ENCODE measurements around the gene RPS26. TPM values are rescaled to one million over a fixed set of nuclear protein-coding genes. Genes with fewer than 3 reads are reported as not detected.
"Not testable (repeated sequence)": the region's sequence is repeated elsewhere in the genome, so short reads cannot be mapped to it uniquely, and the experiment has no call there.

RPS26 gene
- total RNA-seq, 2 experiments from 2014 or later = 74.6 to 600 TPM

DNA sequence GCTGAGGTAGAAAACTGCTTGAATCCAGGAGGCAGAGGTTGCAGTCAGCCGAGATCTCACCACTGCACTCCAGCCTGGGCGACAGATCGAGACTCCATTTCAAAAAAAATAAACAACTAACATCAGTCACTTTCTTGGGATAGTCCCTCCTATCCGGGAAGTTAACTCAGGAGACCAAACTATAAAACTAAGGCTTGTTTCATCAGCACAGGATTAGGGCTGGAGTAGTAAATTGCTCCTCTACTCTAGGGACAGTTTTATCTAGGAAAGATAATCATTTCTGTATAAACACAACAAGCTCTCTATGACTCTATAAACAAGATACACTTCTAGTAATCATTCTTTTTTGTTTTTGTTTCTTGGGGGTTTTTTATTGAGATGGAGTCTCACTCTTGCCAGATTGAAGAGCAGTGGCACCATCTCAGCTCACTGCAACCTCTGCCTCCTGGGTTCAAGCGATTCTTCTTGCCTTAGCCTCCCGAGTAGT is 11.7 kb downstream of the RPS26 start:
- H3K9me3 ChIP-seq (ENCODE audit: low read length) = no peaks in the 10 kb centered on the region
- no peak overlapping the region for H2AFZ ChIP-seq (ENCODE audit: low read length)
- H4K20me1 ChIP-seq (ENCODE audit: insufficient read depth, low read length) = no peaks in the 10 kb centered on the region
- H3K36me3 ChIP-seq (ENCODE audit: insufficient read depth, low read length) = no peaks in the 10 kb centered on the region
- H3K4me2 ChIP-seq (ENCODE audit: low read length) = no peak overlapping the region
- ChIA-PET CTCF (ENCODE audit: unreplicated experiment) (no interaction called here), POLR2A (interaction anchor here (0.7 to 1.4 kb wide), 4 partner anchors 9 to 666 kb away, joined by 3 to 7 read pairs (median 4); no protein-coding TSS in a partner anchor)
- no peak overlapping the region for H3K4me3 ChIP-seq (ENCODE audit: low read depth, low read length, poor library complexity, severe bottlenecking)
- no peaks in the 10 kb centered on the region for H3K4me1 ChIP-seq (ENCODE audit: insufficient read depth, low read length, poor library complexity, severe bottlenecking)
- DNase-seq (ENCODE audit: low spot score) = no peak
- TF ChIP-seq, protein P1, sequence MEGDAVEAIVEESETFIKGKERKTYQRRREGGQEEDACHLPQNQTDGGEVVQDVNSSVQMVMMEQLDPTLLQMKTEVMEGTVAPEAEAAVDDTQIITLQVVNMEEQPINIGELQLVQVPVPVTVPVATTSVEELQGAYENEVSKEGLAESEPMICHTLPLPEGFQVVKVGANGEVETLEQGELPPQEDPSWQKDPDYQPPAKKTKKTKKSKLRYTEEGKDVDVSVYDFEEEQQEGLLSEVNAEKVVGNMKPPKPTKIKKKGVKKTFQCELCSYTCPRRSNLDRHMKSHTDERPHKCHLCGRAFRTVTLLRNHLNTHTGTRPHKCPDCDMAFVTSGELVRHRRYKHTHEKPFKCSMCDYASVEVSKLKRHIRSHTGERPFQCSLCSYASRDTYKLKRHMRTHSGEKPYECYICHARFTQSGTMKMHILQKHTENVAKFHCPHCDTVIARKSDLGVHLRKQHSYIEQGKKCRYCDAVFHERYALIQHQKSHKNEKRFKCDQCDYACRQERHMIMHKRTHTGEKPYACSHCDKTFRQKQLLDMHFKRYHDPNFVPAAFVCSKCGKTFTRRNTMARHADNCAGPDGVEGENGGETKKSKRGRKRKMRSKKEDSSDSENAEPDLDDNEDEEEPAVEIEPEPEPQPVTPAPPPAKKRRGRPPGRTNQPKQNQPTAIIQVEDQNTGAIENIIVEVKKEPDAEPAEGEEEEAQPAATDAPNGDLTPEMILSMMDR (conservative IDR thresholded peaks at IDR 0.05; ENCODE audit: low read length) = no peak
- TF ChIP-seq EZH2phosphoT487 (IDR thresholded peaks at IDR 0.05; ENCODE audit: borderline replicate concordance, low read depth, low read length) = no peak
- intact Hi-C loops (cut with micrococcal nuclease; ENCODE audit: unreplicated experiment) = no loop called here
- no peak overlapping the region for H3K27ac ChIP-seq (ENCODE audit: low read depth, low read length, poor library complexity, severe bottlenecking)
- no peaks in the 10 kb centered on the region for H3K79me2 ChIP-seq (ENCODE audit: insufficient read depth, low read depth, low read length)
- BruUV-seq (replicated peaks) = no TSS peak
- no peaks in the 10 kb centered on the region for H3K9me2 ChIP-seq (ENCODE audit: insufficient read depth, low read length)

DNA sequence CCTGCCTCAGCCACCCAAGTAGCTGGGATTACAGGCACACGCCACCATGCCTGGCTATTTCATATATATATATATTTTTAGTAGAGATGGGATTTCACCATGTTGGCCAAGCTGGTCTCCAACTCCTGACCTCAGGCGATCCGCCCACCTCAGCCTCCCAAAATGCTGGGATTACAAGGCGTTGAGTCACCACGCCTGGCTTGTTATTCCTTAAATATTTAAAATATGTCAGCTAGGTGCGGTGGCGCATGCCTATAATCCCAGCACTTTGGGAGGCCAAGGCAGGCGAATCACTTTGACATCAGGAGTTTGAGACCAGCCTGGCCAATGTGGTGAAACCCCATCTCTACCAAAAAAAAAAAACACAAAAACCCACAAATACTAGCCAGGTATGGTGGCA is 18.2 kb downstream of the RPS26 start:
- H3K4me1 ChIP-seq (ENCODE audit: insufficient read depth, low read length, poor library complexity, severe bottlenecking); H3K79me2 ChIP-seq (ENCODE audit: insufficient read depth, low read depth, low read length); H3K4me3 ChIP-seq (ENCODE audit: low read depth, low read length, poor library complexity, severe bottlenecking); H3K36me3 ChIP-seq (ENCODE audit: insufficient read depth, low read length); BruUV-seq (replicated peaks); H4K20me1 ChIP-seq (ENCODE audit: insufficient read depth, low read length); H2AFZ ChIP-seq (ENCODE audit: low read length); DNase-seq (ENCODE audit: low spot score); H3K9me2 ChIP-seq (ENCODE audit: insufficient read depth, low read length); H3K27ac ChIP-seq (ENCODE audit: low read depth, low read length, poor library complexity, severe bottlenecking); H3K9me3 ChIP-seq (ENCODE audit: low read length); CTCF ChIA-PET (ENCODE audit: unreplicated experiment); H3K4me2 ChIP-seq (ENCODE audit: low read length): not testable (repeated sequence)
- POLR2A ChIA-PET = interaction anchor here (0.7 kb wide), 1 partner anchor 128 kb away, joined by 3 read pairs; no protein-coding TSS in a partner anchor
- intact Hi-C loops (cut with micrococcal nuclease; ENCODE audit: unreplicated experiment) = loop anchor here (5.0 kb wide), 1 partner anchor 37 kb away; no protein-coding TSS in a partner anchor

DNA sequence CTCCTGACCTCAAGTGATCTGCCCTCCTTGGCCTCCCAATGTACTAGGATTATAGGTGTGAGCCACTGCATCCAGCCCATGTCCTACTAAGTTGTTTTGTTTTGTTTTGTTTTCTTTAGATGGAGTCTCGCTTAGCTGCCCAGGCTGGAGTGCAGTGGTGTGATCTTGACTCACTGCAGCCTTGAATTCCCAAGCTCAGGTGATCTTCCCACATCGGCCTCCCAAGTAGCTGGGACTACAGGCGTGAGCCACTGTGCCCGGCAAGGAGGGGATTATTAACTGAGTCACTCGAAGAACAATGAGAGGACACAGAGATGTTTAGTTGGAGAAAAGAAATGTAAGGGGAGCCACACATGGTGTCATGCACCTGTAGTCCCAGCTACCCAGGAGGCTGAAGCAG is 20.3 kb downstream of the RPS26 start:
- Histone ChIP-seq H2AFZ (ENCODE audit: low read length) (no peak overlapping the region), H3K79me2 (ENCODE audit: insufficient read depth, low read depth, low read length) (no peaks in the 10 kb centered on the region), H3K27ac (ENCODE audit: low read depth, low read length, poor library complexity, severe bottlenecking) (no peak overlapping the region), H3K9me2 (ENCODE audit: insufficient read depth, low read length) (no peaks in the 10 kb centered on the region), H3K36me3 (ENCODE audit: insufficient read depth, low read length) (no peaks in the 10 kb centered on the region), H3K4me3 (ENCODE audit: low read depth, low read length, poor library complexity, severe bottlenecking) (no peak overlapping the region), H3K4me2 (ENCODE audit: low read length) (no peak overlapping the region), H4K20me1 (ENCODE audit: insufficient read depth, low read length) (no peaks in the 10 kb centered on the region), H3K9me3 (ENCODE audit: low read length) (no peaks in the 10 kb centered on the region), H3K4me1 (ENCODE audit: insufficient read depth, low read length, poor library complexity, severe bottlenecking) (no peaks in the 10 kb centered on the region)
- intact Hi-C loops (cut with micrococcal nuclease; ENCODE audit: unreplicated experiment) = loop anchor here (5.0 kb wide), 1 partner anchor 35 kb away; no protein-coding TSS in a partner anchor
- no peak for DNase-seq (ENCODE audit: low spot score)
- no TSS peak for BruUV-seq (replicated peaks)
- no peak for TF ChIP-seq EZH2phosphoT487 (IDR thresholded peaks at IDR 0.05; ENCODE audit: borderline replicate concordance, low read depth, low read length)
- TF ChIP-seq, protein P1 (conservative IDR thresholded peaks at IDR 0.05; ENCODE audit: low read length) = no peak
- ChIA-PET POLR2A (interaction anchor here (0.6 to 1.3 kb wide), 3 partner anchors 17 to 358 kb away, joined by 3 to 4 read pairs (median 4); no protein-coding TSS in a partner anchor), CTCF (ENCODE audit: unreplicated experiment) (no interaction called here)
